ENCODE measurements around the gene FARP1.

DNA sequence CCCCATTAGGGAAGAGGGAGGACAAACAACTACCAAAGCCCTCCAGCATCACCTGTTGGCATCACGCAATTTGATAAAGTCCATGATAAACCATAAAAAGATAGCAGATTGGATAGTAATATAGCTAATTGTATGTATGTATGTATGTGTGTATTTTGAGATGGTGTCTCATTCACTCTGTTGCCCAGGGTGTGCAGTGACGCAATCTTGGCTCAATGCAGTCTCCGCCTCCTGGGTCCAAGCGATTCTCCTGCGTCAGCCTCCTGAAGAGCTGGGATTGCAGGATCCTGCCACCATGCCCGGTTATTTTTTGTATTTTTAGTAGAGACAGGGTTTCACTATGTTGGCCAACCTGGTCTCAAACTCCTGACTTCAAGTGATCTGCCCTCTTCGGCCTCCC is 108.8 kb downstream of the FARP1 start:
- no peak for TF ChIP-seq CTCF (IDR thresholded peaks at IDR 0.05)
- no peak for TF ChIP-seq REST (IDR thresholded peaks at IDR 0.05)
- no peak for TF ChIP-seq RNF2 (IDR thresholded peaks at IDR 0.05; ENCODE audit: borderline replicate concordance, low read depth)
- TF ChIP-seq RCOR1 (IDR thresholded peaks at IDR 0.05; ENCODE audit: low read depth, low read length): no peak
- TF ChIP-seq, protein P1, sequence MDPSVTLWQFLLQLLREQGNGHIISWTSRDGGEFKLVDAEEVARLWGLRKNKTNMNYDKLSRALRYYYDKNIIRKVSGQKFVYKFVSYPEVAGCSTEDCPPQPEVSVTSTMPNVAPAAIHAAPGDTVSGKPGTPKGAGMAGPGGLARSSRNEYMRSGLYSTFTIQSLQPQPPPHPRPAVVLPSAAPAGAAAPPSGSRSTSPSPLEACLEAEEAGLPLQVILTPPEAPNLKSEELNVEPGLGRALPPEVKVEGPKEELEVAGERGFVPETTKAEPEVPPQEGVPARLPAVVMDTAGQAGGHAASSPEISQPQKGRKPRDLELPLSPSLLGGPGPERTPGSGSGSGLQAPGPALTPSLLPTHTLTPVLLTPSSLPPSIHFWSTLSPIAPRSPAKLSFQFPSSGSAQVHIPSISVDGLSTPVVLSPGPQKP (IDR thresholded peaks at IDR 0.05; ENCODE audit: low read depth, low read length): no peak

All from A549 (cell line).